HepG2 (cell line): ENCODE data around the gene RPS6KA5. TPM values are rescaled to one million over a fixed set of nuclear protein-coding genes. Genes with fewer than 3 reads are reported as not detected.

Source experiments
- ATAC-seq: fragments of 200-7000 bp; cut with Tn5 transposase; 3 replicates; pipeline ENCODE4 v1.9.1; 2020; ENCODE audit warnings: mild to moderate bottlenecking, moderate library complexity
- BruUV-seq: library from RNA; stranded (reverse); fragments of 400-500 nt; replicated peaks from 2 replicates; lab custom pipeline; 2021; lab: Mats Ljungman, UMichigan
- CTCF ChIA-PET: fragments of 300-600 bp; formaldehyde crosslinking; extraction: SDS; loops from one replicate; lab custom pipeline; 2021; ENCODE audit warnings: low total read pairs, inconsistent platforms, low intra/inter-chr PET ratio; lab: Yijun Ruan, JAX
- POLR2A ChIA-PET: fragments of 350-600 bp; sonication (Branson Sonifier 250); formaldehyde crosslinking; loops from one replicate; lab custom pipeline; 2020; ENCODE audit warnings: antibody characterized with exemption, inconsistent platforms; lab: Yijun Ruan, JAX
- DNase-seq: peaks from one replicate; pipeline ENCODE4 v3.0.0-alpha.2; 2015; ENCODE audit warnings: low spot score
- FAIRE-seq: peaks from 3 replicates; lab custom pipeline; 2011; peaks lifted over from hg19 to GRCh38; lab: Jason Lieb, UNC
- H2AFZ ChIP-seq: one replicate; pipeline ENCODE4 v1.6.1; 2011; ENCODE audit warnings: low read length, inconsistent platforms
- H3K27ac ChIP-seq: fragments of 300-600 bp; 3 replicates; pipeline ENCODE4 v1.8.0; 2011; ENCODE audit warnings: mixed run types, mild to moderate bottlenecking, mixed read lengths, low read length, inconsistent platforms; ENCODE audit not compliant: insufficient read depth; ENCODE audit errors: extremely low read length
- H3K27me3 ChIP-seq, 2 experiments: fragments of 200-600 bp in 1 of 2; 2 replicates in 1 of 2; 3 replicates in 1 of 2; pipeline versions ENCODE4 v1.6.0 to v1.8.0; 2011; ENCODE audit warnings: low read length in 2 of 2, mild to moderate bottlenecking in 2 of 2, moderate library complexity in 2 of 2, inconsistent platforms in 1 of 2; ENCODE audit not compliant: insufficient read depth in 2 of 2, control insufficient read depth in 1 of 2
- H3K36me3 ChIP-seq, 2 experiments: fragments of 200-600 bp in 1 of 2; replicated peaks in 1 of 2; 2 replicates in 1 of 2; 3 replicates in 1 of 2; pipeline versions ENCODE4 v1.5.1 to v1.8.0; 2011; ENCODE audit warnings: low read length in 2 of 2, inconsistent platforms in 1 of 2; ENCODE audit not compliant: insufficient read depth in 2 of 2, control insufficient read depth in 1 of 2
- H3K4me1 ChIP-seq: 2 replicates; pipeline ENCODE4 v1.5.1; 2012; ENCODE audit warnings: low read length, inconsistent platforms; ENCODE audit not compliant: insufficient read depth
- H3K4me2 ChIP-seq: 2 replicates; pipeline ENCODE4 v1.6.0; 2011; ENCODE audit warnings: low read depth, low read length, inconsistent platforms
- H3K4me3 ChIP-seq, 3 experiments: fragments of 200-600 bp in 1 of 3; sonication (generic), shearing (Covaris generic) in 1 of 3; replicated peaks in 1 of 3; 2 replicates each; pipeline ENCODE4 v1.5.1; 2011 to 2016; ENCODE audit warnings: low read length in 3 of 3, inconsistent platforms in 2 of 3, low read depth in 2 of 3, mild to moderate bottlenecking in 2 of 3, control low read depth in 1 of 3, mixed read lengths in 1 of 3; ENCODE audit not compliant: insufficient read depth in 1 of 3
- H3K79me2 ChIP-seq: one replicate; pipeline ENCODE4 v1.6.1; 2011; ENCODE audit warnings: low read length, inconsistent platforms; ENCODE audit not compliant: insufficient read depth
- H3K9ac ChIP-seq: 2 replicates; pipeline ENCODE4 v1.6.0; 2011; ENCODE audit warnings: mild to moderate bottlenecking, low read depth, low read length, inconsistent platforms; ENCODE audit not compliant: insufficient read depth
- H3K9me3 ChIP-seq: 2 replicates; pipeline ENCODE4 v1.5.1; 2012; ENCODE audit warnings: mild to moderate bottlenecking, low read length
- H4K20me1 ChIP-seq: 2 replicates; pipeline ENCODE4 v1.6.0; 2011; ENCODE audit warnings: inconsistent platforms, mild to moderate bottlenecking, low read length, moderate library complexity; ENCODE audit not compliant: insufficient read depth
- KDM5B ChIP-seq: sonication (generic); formaldehyde crosslinking; IDR thresholded peaks from 2 replicates; pipeline ENCODE4 v1.4.0; 2020; ENCODE audit warnings: missing genetic modification reagents, mild to moderate bottlenecking, borderline replicate concordance
- POLR2AphosphoS5 ChIP-seq: IDR thresholded peaks from 2 replicates; pipeline ENCODE4 v1.6.1; 2012; ENCODE audit warnings: low read depth, low read length
- PRPF4 ChIP-seq: fragments of 200-400 bp; formaldehyde crosslinking; IDR thresholded peaks from 2 replicates; pipeline ENCODE4 v1.6.1; 2016; ENCODE audit warnings: low read length, low read depth; ENCODE audit not compliant: poor library complexity, severe bottlenecking
- RFX5 ChIP-seq: IDR thresholded peaks from 2 replicates; pipeline ENCODE4 v1.6.1; 2011; ENCODE audit warnings: low read depth, low read length, improper control_type of control experiment
- SNAI1 ChIP-seq: sonication (generic); formaldehyde crosslinking; IDR thresholded peaks from 2 replicates; pipeline ENCODE4 v1.5.0; 2020; ENCODE audit warnings: mild to moderate bottlenecking, missing genetic modification reagents, borderline replicate concordance
- ZFP37 ChIP-seq: sonication (generic); formaldehyde crosslinking; IDR thresholded peaks from 2 replicates; pipeline ENCODE4 v1.4.0; 2020; ENCODE audit warnings: missing genetic modification reagents, borderline replicate concordance
- ZNF274 ChIP-seq: sonication (generic); formaldehyde crosslinking; IDR thresholded peaks from 2 replicates; pipeline ENCODE4 v1.5.1; 2020; ENCODE audit warnings: mild to moderate bottlenecking, missing genetic modification reagents
- ZNF33B ChIP-seq: sonication (generic); formaldehyde crosslinking; IDR thresholded peaks from 2 replicates; pipeline ENCODE4 v1.5.1; 2020; ENCODE audit warnings: mild to moderate bottlenecking, missing genetic modification reagents
- ZNF83 ChIP-seq: sonication (generic); formaldehyde crosslinking; IDR thresholded peaks from 2 replicates; pipeline ENCODE4 v1.4.0; 2020; ENCODE audit warnings: missing genetic modification reagents, mild to moderate bottlenecking, borderline replicate concordance
- ZSCAN12 ChIP-seq: sonication (generic); formaldehyde crosslinking; IDR thresholded peaks from 2 replicates; pipeline ENCODE4 v1.9.0; 2021; ENCODE audit warnings: mild to moderate bottlenecking, missing genetic modification reagents
- ZSCAN21 ChIP-seq: sonication (generic); formaldehyde crosslinking; IDR thresholded peaks from 2 replicates; pipeline ENCODE4 v1.8.0; 2022; ENCODE audit warnings: mild to moderate bottlenecking, missing genetic modification reagents, moderate library complexity, borderline replicate concordance
- WGBS: methylation state at CpG from one replicate; pipeline ENCODE4 v1.1.6; 2017; ENCODE audit warnings: low lambda C conversion rate; 5-methylcytosine and 5-hydroxymethylcytosine counted together
- in situ Hi-C: cut with HindIII; loops from 2 replicates; pipeline ENCODE4 v1.10.0; 2017; ENCODE audit warnings: low pct_unique_long_range_greater_than_20kb; ENCODE audit not compliant: extremely low pct_ligation_motif_present
- intact Hi-C: fragments of 100-400 bp; cut with micrococcal nuclease; formaldehyde crosslinking; loops from one replicate; pipeline ENCODE4 v1.10.0; 2022; ENCODE audit not compliant: unreplicated experiment
- polyA plus RNA-seq, 8 experiments: library from polyadenylated mRNA; depleted of rRNA in 3 of 8; stranded (reverse) in 7 of 8; unstranded in 1 of 8; fragments of >200 nt; fragmentation: Illumina TruSeq in 4 of 8; extraction: Trizol in 4 of 8; gene quantifications; 2 replicates each; pipeline versions ENCODE4 v1.2.1 to v1.2.3, GENCODE V29; 2011 to 2016; ENCODE audit warnings: low read depth in 4 of 8, missing spikeins in 1 of 8, mixed read lengths in 1 of 8; ENCODE audit not compliant: insufficient read depth in 1 of 8
- total RNA-seq, 5 experiments: library from RNA; depleted of rRNA; stranded (reverse); fragments of >200 nt; fragmentation: Illumina TruSeq; extraction: Trizol; gene quantifications; 2 replicates each; pipeline ENCODE4 v1.2.3, GENCODE V29; 2016; ENCODE audit warnings: low read depth in 1 of 5
- TF ChIP-seq, protein P1 (sequence below): sonication (generic); formaldehyde crosslinking; IDR thresholded peaks from one replicate; pipeline ENCODE4 v1.5.1; 2020; ENCODE audit warnings: mild to moderate bottlenecking, missing genetic modification reagents; ENCODE audit errors: not compliant biosample characterization
- TF ChIP-seq, protein P2 (sequence below): sonication (generic); formaldehyde crosslinking; IDR thresholded peaks from 2 replicates; pipeline ENCODE4 v1.4.0; 2020; ENCODE audit warnings: missing genetic modification reagents; ENCODE audit errors: not compliant biosample characterization
- TF ChIP-seq, protein P3 (sequence below): sonication (generic); formaldehyde crosslinking; IDR thresholded peaks from 2 replicates; pipeline ENCODE4 v1.4.0; 2020; ENCODE audit warnings: mild to moderate bottlenecking, missing genetic modification reagents

Gene RPS6KA5
- total and polyA plus RNA-seq, 2 of the 13 experiments (the other 11 are each of a cell fraction or from before 2014, with no cell fraction given) = 0.50 to 0.58 TPM

DNA sequence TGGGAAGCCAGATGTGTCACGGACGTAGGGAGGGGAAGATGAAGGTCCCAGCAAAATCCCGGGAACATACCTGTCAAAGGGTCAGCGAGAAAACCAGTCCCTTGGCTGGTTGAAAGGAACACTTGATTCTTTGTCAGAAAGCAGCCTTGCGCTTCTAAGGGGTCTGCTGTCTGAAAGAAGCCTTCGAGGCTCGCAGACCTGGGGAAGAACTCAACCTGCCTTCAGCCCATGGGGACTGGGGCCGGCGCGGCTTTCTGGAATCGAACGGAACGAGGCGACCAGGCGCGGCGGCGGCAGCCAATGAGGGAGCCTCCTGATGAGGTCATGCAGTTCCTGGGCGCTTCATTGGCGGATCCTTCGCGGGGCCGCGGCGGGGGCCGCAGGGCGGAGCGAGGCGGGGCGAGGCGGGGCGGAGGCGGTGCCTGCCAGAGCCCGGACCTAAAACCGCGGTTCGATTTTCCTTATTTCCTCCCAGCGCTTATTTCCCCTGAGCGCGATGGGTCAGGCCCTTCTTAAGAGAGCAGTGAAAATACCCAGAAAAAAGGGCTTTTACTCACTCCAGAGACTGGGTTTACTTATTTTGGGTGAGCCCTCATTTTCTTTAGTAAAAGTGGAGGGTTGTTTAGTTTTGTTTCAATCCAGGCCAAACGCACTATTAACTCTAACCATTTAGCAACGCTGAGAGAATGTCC lies 232.4 kb downstream of the RPS6KA5 start:
- Histone ChIP-seq H3K79me2 (no peaks in the 10 kb centered on the region), H2AFZ (peak overlapping the region; percentile 82), H3K36me3 (no peaks in the 10 kb centered on the region), H4K20me1 (no peaks in the 10 kb centered on the region), H3K9ac (peak overlapping the region; percentile 62; the same call in 1 of the 2 replicates), H3K4me3 (peak overlapping the region; percentile 48 to 74 (median 57)), H3K4me2 (peak overlapping the region; percentile 97), H3K27ac (no peak overlapping the region), H3K4me1 (peaks cover 14% of the 10 kb centered on the region), H3K9me3 (peaks cover 10% of the 10 kb centered on the region; the same call in 1 of the 2 replicates), H3K27me3 (peaks cover 0 to 7% of the 10 kb centered on the region in 2 experiments; a peak in 1 of 5 replicates)
- intact Hi-C loops (no loop called here), in situ Hi-C loops (no loop called here)
- ATAC-seq (peak; percentile 99), FAIRE-seq (peak; percentile 59), DNase-seq (peak; percentile 71)
- WGBS = 10% methylated on average over 16 of the region's 42 CpGs
- CTCF ChIA-PET = no interaction called here
- BruUV-seq = no TSS peak
- POLR2A ChIA-PET = no interaction called here
- TF ChIP-seq, protein P1, sequence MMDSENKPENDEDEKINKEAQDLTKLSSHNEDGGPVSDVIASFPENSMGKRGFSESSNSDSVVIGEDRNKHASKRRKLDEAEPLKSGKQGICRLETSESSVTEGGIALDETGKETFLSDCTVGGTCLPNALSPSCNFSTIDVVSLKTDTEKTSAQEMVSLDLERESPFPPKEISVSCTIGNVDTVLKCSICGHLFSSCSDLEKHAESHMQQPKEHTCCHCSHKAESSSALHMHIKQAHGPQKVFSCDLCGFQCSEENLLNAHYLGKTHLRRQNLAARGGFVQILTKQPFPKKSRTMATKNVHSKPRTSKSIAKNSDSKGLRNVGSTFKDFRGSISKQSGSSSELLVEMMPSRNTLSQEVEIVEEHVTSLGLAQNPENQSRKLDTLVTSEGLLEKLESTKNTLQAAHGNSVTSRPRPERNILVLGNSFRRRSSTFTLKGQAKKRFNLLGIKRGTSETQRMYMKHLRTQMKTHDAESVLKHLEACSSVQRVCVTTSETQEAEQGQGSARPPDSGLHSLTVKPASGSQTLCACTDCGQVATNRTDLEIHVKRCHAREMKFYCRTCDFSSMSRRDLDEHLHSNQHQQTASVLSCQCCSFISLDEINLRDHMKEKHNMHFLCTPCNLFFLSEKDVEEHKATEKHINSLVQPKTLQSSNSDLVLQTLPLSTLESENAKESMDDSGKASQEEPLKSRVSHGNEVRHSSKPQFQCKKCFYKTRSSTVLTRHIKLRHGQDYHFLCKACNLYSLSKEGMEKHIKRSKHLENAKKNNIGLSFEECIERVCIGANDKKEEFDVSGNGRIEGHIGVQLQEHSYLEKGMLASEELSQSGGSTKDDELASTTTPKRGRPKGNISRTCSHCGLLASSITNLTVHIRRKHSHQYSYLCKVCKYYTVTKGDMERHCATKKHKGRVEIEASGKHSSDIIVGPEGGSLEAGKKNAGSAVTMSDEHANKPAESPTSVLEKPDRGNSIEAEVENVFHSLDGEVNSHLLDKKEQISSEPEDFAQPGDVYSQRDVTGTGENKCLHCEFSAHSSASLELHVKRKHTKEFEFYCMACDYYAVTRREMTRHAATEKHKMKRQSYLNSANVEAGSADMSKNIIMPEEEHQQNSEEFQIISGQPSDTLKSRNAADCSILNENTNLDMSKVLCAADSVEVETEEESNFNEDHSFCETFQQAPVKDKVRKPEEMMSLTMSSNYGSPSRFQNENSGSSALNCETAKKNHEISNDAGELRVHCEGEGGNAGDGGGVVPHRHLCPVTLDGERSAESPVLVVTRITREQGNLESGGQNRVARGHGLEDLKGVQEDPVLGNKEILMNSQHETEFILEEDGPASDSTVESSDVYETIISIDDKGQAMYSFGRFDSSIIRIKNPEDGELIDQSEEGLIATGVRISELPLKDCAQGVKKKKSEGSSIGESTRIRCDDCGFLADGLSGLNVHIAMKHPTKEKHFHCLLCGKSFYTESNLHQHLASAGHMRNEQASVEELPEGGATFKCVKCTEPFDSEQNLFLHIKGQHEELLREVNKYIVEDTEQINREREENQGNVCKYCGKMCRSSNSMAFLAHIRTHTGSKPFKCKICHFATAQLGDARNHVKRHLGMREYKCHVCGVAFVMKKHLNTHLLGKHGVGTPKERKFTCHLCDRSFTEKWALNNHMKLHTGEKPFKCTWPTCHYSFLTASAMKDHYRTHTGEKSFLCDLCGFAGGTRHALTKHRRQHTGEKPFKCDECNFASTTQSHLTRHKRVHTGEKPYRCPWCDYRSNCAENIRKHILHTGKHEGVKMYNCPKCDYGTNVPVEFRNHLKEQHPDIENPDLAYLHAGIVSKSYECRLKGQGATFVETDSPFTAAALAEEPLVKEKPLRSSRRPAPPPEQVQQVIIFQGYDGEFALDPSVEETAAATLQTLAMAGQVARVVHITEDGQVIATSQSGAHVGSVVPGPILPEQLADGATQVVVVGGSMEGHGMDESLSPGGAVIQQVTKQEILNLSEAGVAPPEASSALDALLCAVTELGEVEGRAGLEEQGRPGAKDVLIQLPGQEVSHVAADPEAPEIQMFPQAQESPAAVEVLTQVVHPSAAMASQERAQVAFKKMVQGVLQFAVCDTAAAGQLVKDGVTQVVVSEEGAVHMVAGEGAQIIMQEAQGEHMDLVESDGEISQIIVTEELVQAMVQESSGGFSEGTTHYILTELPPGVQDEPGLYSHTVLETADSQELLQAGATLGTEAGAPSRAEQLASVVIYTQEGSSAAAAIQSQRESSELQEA (CRISPR knock-in tag) = no peak
- TF ChIP-seq ZNF274 (CRISPR knock-in tag) (no peak), POLR2AphosphoS5 (peak; percentile 47; the same call in 1 of the 2 replicates), SNAI1 (CRISPR knock-in tag) (no peak), ZNF33B (CRISPR knock-in tag) (no peak), PRPF4 (no peak), ZNF83 (no peak), ZFP37 (CRISPR knock-in tag) (no peak), ZSCAN12 (CRISPR knock-in tag) (no peak), RFX5 (no peak), KDM5B (CRISPR knock-in tag) (peak; percentile 67; the same call in 1 of the 2 replicates), ZSCAN21 (CRISPR knock-in tag) (no peak)
- TF ChIP-seq, protein P2, sequence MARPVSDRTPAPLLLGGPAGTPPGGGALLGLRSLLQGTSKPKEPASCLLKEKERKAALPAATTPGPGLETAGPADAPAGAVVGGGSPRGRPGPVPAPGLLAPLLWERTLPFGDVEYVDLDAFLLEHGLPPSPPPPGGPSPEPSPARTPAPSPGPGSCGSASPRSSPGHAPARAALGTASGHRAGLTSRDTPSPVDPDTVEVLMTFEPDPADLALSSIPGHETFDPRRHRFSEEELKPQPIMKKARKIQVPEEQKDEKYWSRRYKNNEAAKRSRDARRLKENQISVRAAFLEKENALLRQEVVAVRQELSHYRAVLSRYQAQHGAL (CRISPR knock-in tag) = no peak
- TF ChIP-seq, protein P3, sequence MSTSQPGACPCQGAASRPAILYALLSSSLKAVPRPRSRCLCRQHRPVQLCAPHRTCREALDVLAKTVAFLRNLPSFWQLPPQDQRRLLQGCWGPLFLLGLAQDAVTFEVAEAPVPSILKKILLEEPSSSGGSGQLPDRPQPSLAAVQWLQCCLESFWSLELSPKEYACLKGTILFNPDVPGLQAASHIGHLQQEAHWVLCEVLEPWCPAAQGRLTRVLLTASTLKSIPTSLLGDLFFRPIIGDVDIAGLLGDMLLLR = 0 out of 2 replicates have a peak, but pooled peaks have one; percentile 49
